Measurements from ENCODE around the gene ZNF764. TPM values are rescaled to one million over a fixed set of nuclear protein-coding genes. Genes with fewer than 3 reads are reported as not detected.
A peak's percentile ranks its signal among the peaks of the same experiment; 100 is the strongest.

ZNF764 gene
- total and polyA plus RNA-seq, 9 of the 15 experiments (the other 6 are each of a cell fraction or from before 2014, with no cell fraction given), result 0.69 to 10.1 (median 4.1) TPM

- TF ChIP-seq HINFP (tag; conservative IDR thresholded peaks at IDR 0.05; ENCODE audit: low read depth), result no peak
- no peak for TF ChIP-seq ZNF586 (CRISPR knock-in tag; conservative IDR thresholded peaks at IDR 0.05)
- TF ChIP-seq PRPF4 (IDR thresholded peaks at IDR 0.05; ENCODE audit: insufficient read depth, low read depth, low read length, poor library complexity, severe bottlenecking), result no peak
- TF ChIP-seq, protein P1, sequence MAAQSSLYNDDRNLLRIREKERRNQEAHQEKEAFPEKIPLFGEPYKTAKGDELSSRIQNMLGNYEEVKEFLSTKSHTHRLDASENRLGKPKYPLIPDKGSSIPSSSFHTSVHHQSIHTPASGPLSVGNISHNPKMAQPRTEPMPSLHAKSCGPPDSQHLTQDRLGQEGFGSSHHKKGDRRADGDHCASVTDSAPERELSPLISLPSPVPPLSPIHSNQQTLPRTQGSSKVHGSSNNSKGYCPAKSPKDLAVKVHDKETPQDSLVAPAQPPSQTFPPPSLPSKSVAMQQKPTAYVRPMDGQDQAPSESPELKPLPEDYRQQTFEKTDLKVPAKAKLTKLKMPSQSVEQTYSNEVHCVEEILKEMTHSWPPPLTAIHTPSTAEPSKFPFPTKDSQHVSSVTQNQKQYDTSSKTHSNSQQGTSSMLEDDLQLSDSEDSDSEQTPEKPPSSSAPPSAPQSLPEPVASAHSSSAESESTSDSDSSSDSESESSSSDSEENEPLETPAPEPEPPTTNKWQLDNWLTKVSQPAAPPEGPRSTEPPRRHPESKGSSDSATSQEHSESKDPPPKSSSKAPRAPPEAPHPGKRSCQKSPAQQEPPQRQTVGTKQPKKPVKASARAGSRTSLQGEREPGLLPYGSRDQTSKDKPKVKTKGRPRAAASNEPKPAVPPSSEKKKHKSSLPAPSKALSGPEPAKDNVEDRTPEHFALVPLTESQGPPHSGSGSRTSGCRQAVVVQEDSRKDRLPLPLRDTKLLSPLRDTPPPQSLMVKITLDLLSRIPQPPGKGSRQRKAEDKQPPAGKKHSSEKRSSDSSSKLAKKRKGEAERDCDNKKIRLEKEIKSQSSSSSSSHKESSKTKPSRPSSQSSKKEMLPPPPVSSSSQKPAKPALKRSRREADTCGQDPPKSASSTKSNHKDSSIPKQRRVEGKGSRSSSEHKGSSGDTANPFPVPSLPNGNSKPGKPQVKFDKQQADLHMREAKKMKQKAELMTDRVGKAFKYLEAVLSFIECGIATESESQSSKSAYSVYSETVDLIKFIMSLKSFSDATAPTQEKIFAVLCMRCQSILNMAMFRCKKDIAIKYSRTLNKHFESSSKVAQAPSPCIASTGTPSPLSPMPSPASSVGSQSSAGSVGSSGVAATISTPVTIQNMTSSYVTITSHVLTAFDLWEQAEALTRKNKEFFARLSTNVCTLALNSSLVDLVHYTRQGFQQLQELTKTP (IDR thresholded peaks at IDR 0.05; ENCODE audit: low read depth in 1 of 2, partially characterized antibody in 2 of 2), result peak in 1 of 2 experiments; percentile 76
- 0 out of 2 replicates have a peak, but pooled peaks have one; percentile 4 for TF ChIP-seq DEAF1 (CRISPR knock-in tag; IDR thresholded peaks at IDR 0.05)
- TF ChIP-seq E2F3 (CRISPR knock-in tag; IDR thresholded peaks at IDR 0.05), result 0 out of 2 replicates have a peak, but pooled peaks have one; percentile 59
- no peak for TF ChIP-seq ZKSCAN3 (CRISPR knock-in tag; IDR thresholded peaks at IDR 0.05)
- TF ChIP-seq DACH1 (IDR thresholded peaks at IDR 0.05; ENCODE audit: partially characterized antibody), result peak; percentile 33
- 0 out of 2 replicates have a peak, but pooled peaks have one; percentile 20 for TF ChIP-seq GTF2A2 (tag; IDR thresholded peaks at IDR 0.05)
- no peak for TF ChIP-seq PCBP1 (IDR thresholded peaks at IDR 0.05; ENCODE audit: low read depth, low read length, poor library complexity, severe bottlenecking)
- TF ChIP-seq NR0B1 (IDR thresholded peaks at IDR 0.05; ENCODE audit: partially characterized antibody), result no peak
- no peak for TF ChIP-seq ZFPM2 (CRISPR knock-in tag; IDR thresholded peaks at IDR 0.05)
- TF ChIP-seq KDM2B (CRISPR knock-in tag; IDR thresholded peaks at IDR 0.05), result no peak
- TF ChIP-seq ZNF644 (tag; IDR thresholded peaks at IDR 0.05; ENCODE audit: low read depth), result peak; percentile 88
- TF ChIP-seq KDM4B (IDR thresholded peaks at IDR 0.05; ENCODE audit: borderline replicate concordance in 2 of 2, low read depth in 1 of 2), result no peak
- TF ChIP-seq MAFG (tag; conservative IDR thresholded peaks at IDR 0.05), result no peak
- peak; percentile 98 for TF ChIP-seq NFYB (IDR thresholded peaks at IDR 0.05; ENCODE audit: extremely low read depth, insufficient read length)
Measured at GRCh38 chr16:30571445-30572322, 13.5 kb upstream of the ZNF764 start, which contains the start of gene ZNF688 (continued).

Measured in K562 (cell line).